ENCODE measurements around the gene NCF2.
"Not testable (repeated sequence)": the region's sequence is repeated elsewhere in the genome, so short reads cannot be mapped to it uniquely, and the experiment has no call there.

NCF2 gene

GRCh38 chr1:183590244-183591191 is at the start of gene NCF2:
NCF2 (minus strand) TSS chr1:183590459; CDS start chr1:183590329, 130 bp downstream.
- peak; percentile 42 for DNase-seq

- no peak for DNase-seq
These were observed 48.6 kb upstream of the NCF2 start for GRCh38 chr1:183638649-183639387.

GRCh38 chr1:183636783-183637182 is 46.5 kb upstream of the NCF2 start:
- no peak for DNase-seq

GRCh38 chr1:183636334-183636682 is 46.0 kb upstream of the NCF2 start:
- DNase-seq: no peak

GRCh38 chr1:183635606-183636333 is 45.5 kb upstream of the NCF2 start, which contains the start of gene ARPC5:
ARPC5 (minus strand) TSS chr1:183635783; CDS start chr1:183635659, 124 bp downstream.
- peak; percentile 98 for DNase-seq

GRCh38 chr1:183635099-183635605 is 44.9 kb upstream of the NCF2 start:
- no peak for DNase-seq

- no peak for DNase-seq
These were observed 44.3 kb upstream of the NCF2 start for GRCh38 chr1:183634429-183635065.

GRCh38 chr1:183633676-183634343 is 43.6 kb upstream of the NCF2 start:
- DNase-seq: peak; percentile 74

- DNase-seq: peak; percentile 23
These were observed 42.7 kb upstream of the NCF2 start for GRCh38 chr1:183632964-183633363.

- DNase-seq: no peak
These were observed 41.9 kb upstream of the NCF2 start for GRCh38 chr1:183632114-183632513.

- DNase-seq: no peak
These were observed 40.5 kb upstream of the NCF2 start for GRCh38 chr1:183630748-183631147.

GRCh38 chr1:183628537-183628936 is 38.3 kb upstream of the NCF2 start:
- DNase-seq: no peak

GRCh38 chr1:183626236-183626635 is 36.0 kb upstream of the NCF2 start:
- not testable (repeated sequence) for DNase-seq

GRCh38 chr1:183622884-183623785 is 32.9 kb upstream of the NCF2 start:
- peak; percentile 68 for DNase-seq

GRCh38 chr1:183622013-183622412 is 31.8 kb upstream of the NCF2 start:
- no peak for DNase-seq

GRCh38 chr1:183620311-183620710 is 30.1 kb upstream of the NCF2 start:
- no peak for DNase-seq

- no peak for DNase-seq
These were observed 29.5 kb upstream of the NCF2 start for GRCh38 chr1:183619781-183620180.

GRCh38 chr1:183618202-183618601 is 27.9 kb upstream of the NCF2 start:
- DNase-seq: not testable (repeated sequence)

GRCh38 chr1:183612975-183613374 is 22.7 kb upstream of the NCF2 start:
- DNase-seq: not testable (repeated sequence)

- DNase-seq: no peak
These were observed 22.1 kb upstream of the NCF2 start for GRCh38 chr1:183612407-183612806.

GRCh38 chr1:183611021-183611420 is 20.8 kb upstream of the NCF2 start:
- no peak for DNase-seq

All from CD4-positive, alpha-beta T cell treated with Interleukin-10 for 1 hour (primary cell).